A673 (cell line): ENCODE measurements around the gene FBXO42. TPM values are rescaled to one million over a fixed set of nuclear protein-coding genes. Genes with fewer than 3 reads are reported as not detected.
"Not testable (repeated sequence)": the region's sequence is repeated elsewhere in the genome, so short reads cannot be mapped to it uniquely, and the experiment has no call there.

Experiments used
- BruUV-seq: library from RNA; stranded (reverse); fragments of 400-500 nt; replicated peaks from 2 replicates; lab custom pipeline; 2021; lab: Mats Ljungman, UMichigan
- CTCF ChIA-PET: fragments of 300-600 bp; sonication (Branson Sonifier 250); formaldehyde crosslinking; loops from one replicate; lab custom pipeline; 2022; ENCODE audit warnings: antibody characterized with exemption; lab: Charles Lee
- POLR2A ChIA-PET: fragments of 300-600 bp; sonication (Branson Sonifier 250); formaldehyde crosslinking; loops from one replicate; lab custom pipeline; 2022; ENCODE audit warnings: antibody characterized with exemption; ENCODE audit not compliant: low non-redundant PET; lab: Charles Lee
- DNase-seq: peaks from one replicate; pipeline ENCODE4 v3.0.0-alpha.2; 2015; ENCODE audit warnings: low spot score
- H3K27ac ChIP-seq: fragments of 200-600 bp; sonication (generic); 2 replicates; pipeline ENCODE4 v1.5.1; 2016; ENCODE audit warnings: mixed run types, low read depth, mild to moderate bottlenecking, mixed read lengths, antibody characterized with exemption, low read length; ENCODE audit not compliant: poor library complexity, severe bottlenecking
- H3K27me3 ChIP-seq: fragments of 200-600 bp; sonication (generic); replicated peaks from 2 replicates; pipeline ENCODE4 v1.6.1; 2017; ENCODE audit warnings: mixed run types, low read depth, mild to moderate bottlenecking, mixed read lengths, antibody characterized with exemption, low read length; ENCODE audit not compliant: insufficient read depth, poor library complexity
- H3K36me3 ChIP-seq: fragments of 200-600 bp; sonication (generic); 2 replicates; pipeline ENCODE4 v1.6.1; 2016; ENCODE audit warnings: mixed run types, mild to moderate bottlenecking, mixed read lengths, antibody characterized with exemption, low read length; ENCODE audit not compliant: insufficient read depth, poor library complexity, severe bottlenecking
- H3K4me1 ChIP-seq: fragments of 200-600 bp; sonication (generic); 2 replicates; pipeline ENCODE4 v1.6.1; 2017; ENCODE audit warnings: mixed run types, mild to moderate bottlenecking, mixed read lengths, antibody characterized with exemption, low read length; ENCODE audit not compliant: insufficient read depth, poor library complexity, severe bottlenecking
- H3K4me3 ChIP-seq: fragments of 200-600 bp; sonication (generic); 2 replicates; pipeline ENCODE4 v1.5.1; 2016; ENCODE audit warnings: low read depth, mixed run types, mild to moderate bottlenecking, mixed read lengths, low read length; ENCODE audit not compliant: poor library complexity, severe bottlenecking
- H3K9me3 ChIP-seq: fragments of 200-600 bp; sonication (generic); 2 replicates; pipeline ENCODE4 v1.6.1; 2016; ENCODE audit warnings: mixed run types, low read depth, mild to moderate bottlenecking, mixed read lengths, antibody characterized with exemption, low read length; ENCODE audit not compliant: poor library complexity, severe bottlenecking
- CTCF ChIP-seq: fragments of 300-800, 200-600 bp; sonication (generic); conservative IDR thresholded peaks from 2 replicates; pipeline ENCODE4 v1.5.1; 2017; ENCODE audit warnings: low read depth, mild to moderate bottlenecking, antibody characterized with exemption, low read length, moderate library complexity, mixed read lengths
- EZH2 ChIP-seq: fragments of 200-600 bp; sonication (generic); IDR thresholded peaks from 2 replicates; pipeline ENCODE4 v1.6.1; 2017; ENCODE audit warnings: borderline replicate concordance, low read depth, mild to moderate bottlenecking, mixed read lengths, antibody characterized with exemption, low read length; ENCODE audit not compliant: poor library complexity, severe bottlenecking
- intact Hi-C: fragments of 100-400 bp; cut with micrococcal nuclease; formaldehyde crosslinking; loops from one replicate; pipeline ENCODE4 v1.10.0; 2022; ENCODE audit not compliant: unreplicated experiment
- total RNA-seq: library from RNA; stranded (reverse); gene quantifications from 2 replicates; pipeline ENCODE4 v1.2.3, GENCODE V29; 2021

The FBXO42 gene
- total RNA-seq, 1 experiment from 2014 or later, result 19.5 TPM

- Histone ChIP-seq H3K27ac (no peak overlapping the region), H3K36me3 (no peaks in the 10 kb centered on the region), H3K4me1 (peaks cover 5% of the 10 kb centered on the region), H3K9me3 (no peaks in the 10 kb centered on the region), H3K27me3 (no peaks in the 10 kb centered on the region), H3K4me3 (peak overlapping the region; percentile 32)
- intact Hi-C loops, result no loop called here
- CTCF ChIA-PET, result no interaction called here
- no peak for TF ChIP-seq CTCF
- no peak for TF ChIP-seq EZH2
- peak; percentile 88 for DNase-seq
- POLR2A ChIA-PET, result no interaction called here
- no TSS peak for BruUV-seq
Observed at GRCh38 chr1:16215882-16216753, 136.2 kb downstream of the FBXO42 start.

- H3K36me3 ChIP-seq, DNase-seq, CTCF ChIA-PET, intact Hi-C loops, H3K27ac ChIP-seq, H3K9me3 ChIP-seq, H3K4me1 ChIP-seq, H3K4me3 ChIP-seq, H3K27me3 ChIP-seq, BruUV-seq, POLR2A ChIA-PET: not testable (repeated sequence)
Observed at GRCh38 chr1:16215240-16215639, 137.0 kb downstream of the FBXO42 start.

- BruUV-seq, DNase-seq, H3K27ac ChIP-seq, H3K27me3 ChIP-seq, H3K36me3 ChIP-seq, CTCF ChIA-PET, H3K4me1 ChIP-seq, POLR2A ChIA-PET, H3K4me3 ChIP-seq, H3K9me3 ChIP-seq, intact Hi-C loops: not testable (repeated sequence)
Observed at GRCh38 chr1:16213544-16213943, 138.7 kb downstream of the FBXO42 start.

GRCh38 chr1:16213013-16213412, 139.3 kb downstream of the FBXO42 start:
- no peak for DNase-seq
- H3K36me3 ChIP-seq, result no peaks in the 10 kb centered on the region
- ChIA-PET CTCF (no interaction called here), POLR2A (no interaction called here)
- BruUV-seq, result no TSS peak
- H3K4me1 ChIP-seq, result peaks cover 5% of the 10 kb centered on the region
- intact Hi-C loops, result no loop called here
- TF ChIP-seq EZH2 (no peak), CTCF (no peak)
- H3K9me3 ChIP-seq, result no peaks in the 10 kb centered on the region
- H3K27ac ChIP-seq, result no peak overlapping the region
- H3K4me3 ChIP-seq, result no peak overlapping the region
- H3K27me3 ChIP-seq, result no peaks in the 10 kb centered on the region
